ENCODE results near the gene CHST15. TPM values are rescaled to one million over a fixed set of nuclear protein-coding genes. Genes with fewer than 3 reads are reported as not detected.

The CHST15 gene
- total RNA-seq, 2 donors from 2014 or later, result 0.95 TPM; not detected in 1

DNA sequence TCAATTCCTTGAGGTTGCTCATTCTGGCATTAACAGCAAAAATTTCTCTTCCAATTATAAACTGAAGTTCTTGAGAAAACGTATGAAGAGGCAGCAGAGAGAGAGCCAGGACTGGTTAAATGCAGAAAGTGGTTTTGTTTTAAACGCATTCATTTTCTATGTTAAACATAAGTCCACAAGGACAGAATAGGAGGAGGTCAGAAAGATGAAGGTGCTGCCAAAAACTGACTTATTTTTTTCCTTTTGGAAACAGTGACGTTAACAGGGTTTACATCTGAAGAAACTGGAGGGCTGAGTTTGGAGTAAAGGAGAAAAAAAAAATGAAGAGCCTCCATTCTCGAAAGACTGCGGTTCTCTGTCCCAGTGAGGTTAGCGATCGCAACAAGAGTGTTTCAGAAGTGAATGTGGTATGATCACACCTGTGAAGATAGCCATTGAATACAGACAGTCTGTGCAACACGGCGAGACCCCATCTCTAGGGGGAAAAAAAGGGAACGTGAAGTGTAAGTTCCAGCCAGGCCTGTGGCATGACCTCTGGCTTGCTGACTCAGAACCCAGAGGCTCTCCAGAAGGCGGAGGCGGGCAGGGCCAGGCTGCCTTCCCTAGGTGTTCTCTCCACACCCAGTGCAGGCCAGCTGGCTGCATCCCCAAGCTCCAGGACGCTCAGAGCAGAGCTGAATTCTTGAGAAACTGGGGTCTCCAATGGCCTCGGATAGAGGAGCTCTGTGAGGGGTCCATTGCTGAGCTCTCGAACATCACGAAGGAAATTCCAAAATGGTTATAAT is 84.0 kb downstream of the CHST15 start:
- Mint-ChIP-seq H3K27ac (no peak overlapping the region), H3K9me3 (no peaks in the 10 kb centered on the region), H3K4me1 (ENCODE audit: low read depth in 2 of 2) (no peaks in the 10 kb centered on the region), H3K4me3 (no peak overlapping the region), H3K27me3 (no peaks in the 10 kb centered on the region), H3K36me3 (no peaks in the 10 kb centered on the region)
- ATAC-seq (no peak), DNase-seq (ENCODE audit: low spot score) (no peak)

DNA sequence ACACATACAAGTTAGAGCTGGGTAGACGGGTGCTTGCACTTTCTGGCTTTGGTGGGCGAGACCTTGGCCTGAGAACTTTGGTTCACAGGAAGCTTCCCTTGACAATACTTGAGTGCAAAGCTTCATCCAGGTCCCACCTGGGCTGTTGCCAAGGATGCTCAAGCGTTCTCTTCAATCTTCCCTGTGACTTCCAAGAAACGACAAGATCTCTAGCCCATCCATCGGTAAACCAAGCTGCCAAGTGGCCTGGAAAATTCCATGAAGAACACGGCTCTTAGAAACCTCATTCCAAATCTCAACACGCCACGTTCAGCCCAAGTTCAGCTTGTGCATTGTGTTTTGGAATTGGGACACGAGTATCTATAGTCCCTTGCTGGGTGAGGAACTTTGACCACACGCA is 84.7 kb downstream of the CHST15 start:
- no peaks in the 10 kb centered on the region for H3K36me3 Mint-ChIP-seq
- no peaks in the 10 kb centered on the region for H3K27me3 Mint-ChIP-seq
- ATAC-seq (no peak), DNase-seq (ENCODE audit: low spot score) (no peak)
- H3K4me3 Mint-ChIP-seq, result no peak overlapping the region
- H3K27ac Mint-ChIP-seq, result no peak overlapping the region
- H3K4me1 Mint-ChIP-seq (ENCODE audit: low read depth in 2 of 2), result no peaks in the 10 kb centered on the region
- H3K9me3 Mint-ChIP-seq, result no peaks in the 10 kb centered on the region

DNA sequence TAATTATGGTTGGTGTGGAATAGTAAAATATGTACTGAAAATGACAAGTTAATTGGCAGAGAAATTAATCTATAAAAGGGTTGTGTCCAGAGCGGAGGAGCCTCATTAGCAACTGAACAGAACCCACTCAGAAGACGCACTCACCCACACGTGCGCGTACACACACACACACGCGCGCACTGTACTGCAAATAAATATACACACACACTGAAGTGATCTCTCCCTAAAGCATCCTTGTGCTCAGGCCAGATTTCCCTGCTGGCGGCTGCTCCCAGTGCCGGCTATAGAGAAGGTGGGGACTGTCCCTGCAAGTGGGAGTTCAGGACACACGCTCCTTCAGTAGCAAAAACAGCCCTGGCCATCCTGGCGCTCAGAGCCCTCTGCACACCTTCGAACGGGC is 85.2 kb downstream of the CHST15 start:
- no peak for DNase-seq (ENCODE audit: low spot score)
- no peak for ATAC-seq
- no peaks in the 10 kb centered on the region for H3K9me3 Mint-ChIP-seq
- H3K36me3 Mint-ChIP-seq, result no peaks in the 10 kb centered on the region
- no peak overlapping the region for H3K27ac Mint-ChIP-seq
- H3K27me3 Mint-ChIP-seq, result no peaks in the 10 kb centered on the region
- no peak overlapping the region for H3K4me3 Mint-ChIP-seq
- H3K4me1 Mint-ChIP-seq (ENCODE audit: low read depth in 2 of 2), result no peaks in the 10 kb centered on the region

DNA sequence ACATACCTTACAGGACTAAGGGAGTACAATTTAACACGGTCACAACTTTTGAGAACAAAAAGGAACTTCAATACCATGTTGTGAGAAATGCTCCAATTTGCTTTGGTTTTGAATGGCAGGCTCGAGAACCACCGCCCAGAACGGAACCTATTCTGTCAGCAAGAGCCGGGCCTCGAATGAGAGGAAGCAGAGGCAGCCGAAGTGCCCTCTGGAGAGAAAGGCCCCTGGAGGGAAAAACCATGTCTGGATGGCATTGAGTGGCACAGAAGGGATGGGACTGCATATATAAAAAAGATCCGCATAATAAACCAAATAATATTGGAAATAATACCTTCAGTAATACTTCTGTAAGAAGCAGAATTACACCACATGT is 85.6 kb downstream of the CHST15 start:
- Mint-ChIP-seq H3K4me1 (ENCODE audit: low read depth in 2 of 2) (no peaks in the 10 kb centered on the region), H3K4me3 (no peak overlapping the region), H3K27ac (no peak overlapping the region), H3K36me3 (no peaks in the 10 kb centered on the region), H3K27me3 (no peaks in the 10 kb centered on the region), H3K9me3 (no peaks in the 10 kb centered on the region)
- no peak for ATAC-seq
- DNase-seq (ENCODE audit: low spot score), result no peak

DNA sequence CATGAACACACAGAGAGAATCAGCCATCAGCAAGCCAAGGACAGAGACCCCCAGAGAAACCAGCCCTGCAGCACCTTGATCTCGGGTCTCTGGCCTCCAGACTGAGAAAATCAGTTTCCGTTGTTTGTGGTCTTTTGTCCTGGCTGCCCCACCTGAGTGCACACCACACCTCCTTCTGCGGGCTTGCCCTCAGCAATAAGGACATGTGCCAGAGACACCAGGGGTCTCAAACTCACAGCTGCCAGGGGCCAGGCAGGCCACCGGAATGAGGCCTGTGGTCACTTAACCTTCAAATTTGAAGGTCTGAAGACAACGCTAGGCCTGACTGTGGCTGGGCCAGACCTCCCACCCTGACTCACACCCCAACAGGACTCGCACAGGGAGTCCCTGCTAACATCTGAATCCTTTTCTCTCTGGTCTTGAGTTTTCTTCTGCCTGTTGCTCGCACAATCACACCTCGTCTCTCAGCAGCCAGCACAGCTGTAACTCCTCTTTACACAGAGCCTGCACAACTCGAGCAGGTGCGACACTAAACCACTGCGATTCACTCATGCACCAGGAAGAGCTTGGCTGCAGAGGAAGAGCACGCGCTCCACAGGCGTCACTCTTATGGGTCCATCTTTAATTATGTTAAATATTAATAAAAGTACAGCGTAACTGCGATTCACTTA is 86.2 kb downstream of the CHST15 start:
- Mint-ChIP-seq H3K36me3 (no peaks in the 10 kb centered on the region), H3K4me1 (ENCODE audit: low read depth in 2 of 2) (no peaks in the 10 kb centered on the region), H3K4me3 (no peak overlapping the region), H3K9me3 (no peaks in the 10 kb centered on the region), H3K27ac (no peak overlapping the region), H3K27me3 (no peaks in the 10 kb centered on the region)
- ATAC-seq, result no peak
- peak; percentile 22 for DNase-seq (ENCODE audit: low spot score)

- no peaks in the 10 kb centered on the region for H3K9me3 Mint-ChIP-seq
- H3K27me3 Mint-ChIP-seq, result no peaks in the 10 kb centered on the region
- no peaks in the 10 kb centered on the region for H3K36me3 Mint-ChIP-seq
- ATAC-seq (no peak), DNase-seq (ENCODE audit: low spot score) (peak; percentile 32)
- no peak overlapping the region for H3K27ac Mint-ChIP-seq
- no peaks in the 10 kb centered on the region for H3K4me1 Mint-ChIP-seq (ENCODE audit: low read depth in 2 of 2)
- no peak overlapping the region for H3K4me3 Mint-ChIP-seq
These were observed 86.9 kb downstream of the CHST15 start for GRCh38 chr10:124006526-124006925.

GRCh38 chr10:124005991-124006392 is 87.4 kb downstream of the CHST15 start:
- H3K36me3 Mint-ChIP-seq, result no peaks in the 10 kb centered on the region
- H3K4me3 Mint-ChIP-seq, result no peak overlapping the region
- DNase-seq (ENCODE audit: low spot score) (peak; percentile 29), ATAC-seq (no peak)
- no peaks in the 10 kb centered on the region for H3K4me1 Mint-ChIP-seq (ENCODE audit: low read depth in 2 of 2)
- H3K9me3 Mint-ChIP-seq, result no peaks in the 10 kb centered on the region
- no peak overlapping the region for H3K27ac Mint-ChIP-seq
- peaks cover 0 to 3% of the 10 kb centered on the region in 2 donors for H3K27me3 Mint-ChIP-seq

- Mint-ChIP-seq H3K4me1 (ENCODE audit: low read depth in 2 of 2) (no peaks in the 10 kb centered on the region), H3K27me3 (peaks cover 0 to 3% of the 10 kb centered on the region in 2 donors), H3K27ac (no peak overlapping the region), H3K36me3 (no peaks in the 10 kb centered on the region), H3K9me3 (no peaks in the 10 kb centered on the region), H3K4me3 (no peak overlapping the region)
- DNase-seq (ENCODE audit: low spot score) (peak; percentile 44), ATAC-seq (no peak)
These were observed 88.3 kb downstream of the CHST15 start for GRCh38 chr10:124005091-124005490.

DNA sequence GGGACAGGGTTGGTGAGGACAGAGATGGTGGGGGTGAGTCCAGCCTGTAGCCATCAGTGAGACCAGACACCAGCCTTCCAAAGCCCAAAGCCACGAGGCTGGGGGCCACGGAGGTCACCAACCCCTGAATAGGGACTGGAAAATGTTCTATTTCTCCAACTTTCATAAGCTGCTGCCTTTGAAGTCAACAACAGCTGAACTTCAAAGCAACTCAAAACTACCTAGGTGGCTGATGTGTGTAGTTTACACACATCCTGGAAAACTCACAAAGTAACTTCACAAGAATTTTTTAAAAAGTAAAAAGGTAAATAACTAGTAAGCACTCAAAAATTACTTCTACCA is 88.8 kb downstream of the CHST15 start:
- DNase-seq (ENCODE audit: low spot score) (no peak), ATAC-seq (no peak)
- Mint-ChIP-seq H3K9me3 (no peaks in the 10 kb centered on the region), H3K36me3 (no peaks in the 10 kb centered on the region), H3K27me3 (peaks cover 0 to 3% of the 10 kb centered on the region in 2 donors), H3K4me1 (ENCODE audit: low read depth in 2 of 2) (no peaks in the 10 kb centered on the region), H3K4me3 (no peak overlapping the region), H3K27ac (no peak overlapping the region)

- H3K9me3 Mint-ChIP-seq, result no peaks in the 10 kb centered on the region
- no peak for ATAC-seq
- H3K27ac Mint-ChIP-seq, result no peak overlapping the region
- no peak overlapping the region for H3K4me3 Mint-ChIP-seq
- H3K36me3 Mint-ChIP-seq, result no peaks in the 10 kb centered on the region
- DNase-seq (ENCODE audit: low spot score), result peak; percentile 42
- no peaks in the 10 kb centered on the region for H3K4me1 Mint-ChIP-seq (ENCODE audit: low read depth in 2 of 2)
- peaks cover 0 to 3% of the 10 kb centered on the region in 2 donors for H3K27me3 Mint-ChIP-seq
These were observed 89.3 kb downstream of the CHST15 start for GRCh38 chr10:124003871-124004662.

DNA sequence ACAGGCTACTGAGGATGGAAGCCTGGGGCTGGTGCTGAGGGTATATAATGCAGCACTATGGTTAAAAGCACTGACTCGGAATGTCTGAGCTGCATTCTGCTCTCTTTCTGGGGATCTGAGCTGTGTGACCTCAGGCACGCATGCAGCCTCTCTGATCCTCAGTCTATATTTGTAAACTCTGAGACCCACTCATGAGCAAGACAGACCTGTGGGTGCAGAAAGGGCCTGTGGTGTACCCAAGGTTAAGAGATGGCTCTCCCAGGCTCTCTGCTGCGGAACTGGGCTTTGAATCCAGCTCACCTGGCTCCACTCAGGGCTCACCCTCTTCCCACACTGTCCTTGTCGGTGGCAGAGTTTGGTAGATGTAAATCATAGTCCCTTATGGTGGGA is 89.9 kb downstream of the CHST15 start:
- H3K27me3 Mint-ChIP-seq, result peaks cover 5 to 6% of the 10 kb centered on the region in 2 donors
- DNase-seq (ENCODE audit: low spot score) (peak; percentile 31), ATAC-seq (no peak)
- H3K9me3 Mint-ChIP-seq, result no peaks in the 10 kb centered on the region
- no peak overlapping the region for H3K27ac Mint-ChIP-seq
- H3K36me3 Mint-ChIP-seq, result no peaks in the 10 kb centered on the region
- H3K4me3 Mint-ChIP-seq, result no peak overlapping the region
- H3K4me1 Mint-ChIP-seq (ENCODE audit: low read depth in 2 of 2), result no peaks in the 10 kb centered on the region

GRCh38 chr10:124003070-124003419 is 90.4 kb downstream of the CHST15 start:
- ATAC-seq (no peak), DNase-seq (ENCODE audit: low spot score) (no peak)

DNA sequence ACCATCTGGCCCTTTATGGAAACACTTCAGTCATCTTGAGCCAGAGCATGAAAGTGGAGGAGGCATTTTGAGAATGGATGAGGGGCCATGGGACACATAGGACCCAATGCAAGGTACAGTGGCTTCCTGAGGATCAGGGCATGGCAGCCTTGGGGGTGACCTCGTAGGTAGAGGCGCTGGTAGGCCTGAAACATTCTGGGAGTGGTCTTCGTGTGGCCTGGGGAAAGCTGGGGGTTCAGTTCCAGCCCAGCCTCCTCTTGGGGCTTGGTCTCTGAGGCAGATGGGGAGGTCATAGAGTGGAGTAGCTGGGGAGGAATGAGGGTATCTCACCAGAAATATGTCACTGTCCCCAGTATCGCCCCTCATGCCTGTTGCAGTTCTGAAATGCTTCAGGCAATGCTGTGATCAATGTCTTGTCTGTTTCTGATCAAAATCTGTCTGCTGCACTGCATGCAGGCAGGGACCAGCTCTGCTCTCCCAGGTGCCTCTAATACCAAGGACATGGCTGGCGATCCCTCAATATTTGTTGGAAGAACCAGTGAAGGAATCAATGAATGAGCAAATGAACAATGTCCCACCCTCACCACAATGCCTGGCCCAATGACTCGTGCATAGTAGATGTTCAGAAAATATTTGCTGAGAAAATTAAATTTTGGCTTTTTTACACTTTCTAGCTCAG is 90.9 kb downstream of the CHST15 start:
- H3K4me3 Mint-ChIP-seq, result no peak overlapping the region
- peaks cover 6 to 11% of the 10 kb centered on the region in 2 donors for H3K27me3 Mint-ChIP-seq
- ATAC-seq (no peak), DNase-seq (ENCODE audit: low spot score) (no peak)
- no peak overlapping the region for H3K27ac Mint-ChIP-seq
- H3K4me1 Mint-ChIP-seq (ENCODE audit: low read depth in 2 of 2), result peaks cover 0 to 3% of the 10 kb centered on the region in 2 donors
- no peaks in the 10 kb centered on the region for H3K36me3 Mint-ChIP-seq
- no peaks in the 10 kb centered on the region for H3K9me3 Mint-ChIP-seq

More at GRCh38 chr10:124003070-124003419, 90.4 kb downstream of the CHST15 start:
- H3K27me3 Mint-ChIP-seq, result peaks cover 6 to 9% of the 10 kb centered on the region in 2 donors
- H3K9me3 Mint-ChIP-seq, result no peaks in the 10 kb centered on the region
- H3K36me3 Mint-ChIP-seq, result no peaks in the 10 kb centered on the region
- no peak overlapping the region for H3K4me3 Mint-ChIP-seq
- no peak overlapping the region for H3K27ac Mint-ChIP-seq
- no peaks in the 10 kb centered on the region for H3K4me1 Mint-ChIP-seq (ENCODE audit: low read depth in 2 of 2)

All from natural killer cell treated with Interleukin-12 subunit alpha and Interleukin-12 subunit beta and Interleukin-15 and Interleukin-18, amount 100 ng/mL, for 72 hours (primary cell).